HepG2 (cell line): ENCODE measurements around the gene SSBP4. TPM values are rescaled to one million over a fixed set of nuclear protein-coding genes. Genes with fewer than 3 reads are reported as not detected.

Source experiments
- AGO1 ChIP-seq: fragments of 200-400 bp; formaldehyde crosslinking; IDR thresholded peaks from 2 replicates; pipeline ENCODE4 v1.6.1; 2017; ENCODE audit warnings: mild to moderate bottlenecking, low read depth, low read length, moderate library complexity; ENCODE audit not compliant: poor library complexity, severe bottlenecking
- CEBPZ ChIP-seq: IDR thresholded peaks from 2 replicates; pipeline ENCODE4 v1.6.1; 2012; ENCODE audit warnings: low read length, improper control_type of control experiment
- HOXA7 ChIP-seq: sonication (generic); formaldehyde crosslinking; IDR thresholded peaks from 2 replicates; pipeline ENCODE4 v1.8.1; 2022; ENCODE audit warnings: mild to moderate bottlenecking, missing genetic modification reagents, moderate library complexity
- LCORL ChIP-seq, 2 experiments: fragments of 450-650 bp in 1 of 2; sonication (generic) in 1 of 2; formaldehyde crosslinking in 1 of 2; IDR thresholded peaks; 2 replicates each; pipeline versions ENCODE4 v1.5.0 to v1.6.1; 2017 to 2020; ENCODE audit warnings: antibody characterized with exemption in 1 of 2, missing genetic modification reagents in 1 of 2
- MEF2D ChIP-seq: sonication (generic); formaldehyde crosslinking; IDR thresholded peaks from 2 replicates; pipeline ENCODE4 v1.5.1; 2020; ENCODE audit warnings: mild to moderate bottlenecking, missing genetic modification reagents
- PATZ1 ChIP-seq: sonication (generic); formaldehyde crosslinking; IDR thresholded peaks from 2 replicates; pipeline ENCODE4 v1.4.0; 2020; ENCODE audit warnings: missing genetic modification reagents
- PAXIP1 ChIP-seq: sonication (generic); formaldehyde crosslinking; conservative IDR thresholded peaks from 2 replicates; pipeline ENCODE4 v1.4.0; 2020; ENCODE audit warnings: mild to moderate bottlenecking, missing genetic modification reagents, moderate library complexity
- TARDBP ChIP-seq: sonication (generic); formaldehyde crosslinking; IDR thresholded peaks from 2 replicates; pipeline ENCODE4 v1.8.0; 2022; ENCODE audit warnings: mild to moderate bottlenecking, missing genetic modification reagents
- TGIF2 ChIP-seq: IDR thresholded peaks from 2 replicates; pipeline ENCODE4 v1.6.1; 2016; ENCODE audit warnings: control low read depth, missing compliant biosample characterization
- ZMYM3 ChIP-seq: sonication (generic); formaldehyde crosslinking; IDR thresholded peaks from 2 replicates; pipeline ENCODE4 v1.5.1; 2020; ENCODE audit warnings: mild to moderate bottlenecking, missing genetic modification reagents
- ZNF274 ChIP-seq: sonication (generic); formaldehyde crosslinking; IDR thresholded peaks from 2 replicates; pipeline ENCODE4 v1.5.1; 2020; ENCODE audit warnings: mild to moderate bottlenecking, missing genetic modification reagents
- ZNF33A ChIP-seq: sonication (generic); formaldehyde crosslinking; IDR thresholded peaks from 2 replicates; pipeline ENCODE4 v1.5.1; 2020; ENCODE audit warnings: missing genetic modification reagents, mild to moderate bottlenecking, moderate library complexity, borderline replicate concordance
- ZNF510 ChIP-seq: sonication (generic); formaldehyde crosslinking; IDR thresholded peaks from 2 replicates; pipeline ENCODE4 v1.4.0; 2020; ENCODE audit warnings: low read depth, mild to moderate bottlenecking, missing genetic modification reagents
- ZNF687 ChIP-seq: sonication (generic); formaldehyde crosslinking; IDR thresholded peaks from 2 replicates; pipeline ENCODE4 v1.5.1; 2020; ENCODE audit warnings: mild to moderate bottlenecking, missing genetic modification reagents, moderate library complexity
- polyA plus RNA-seq, 8 experiments: library from polyadenylated mRNA; depleted of rRNA in 3 of 8; stranded (reverse) in 7 of 8; unstranded in 1 of 8; fragments of >200 nt; fragmentation: Illumina TruSeq in 4 of 8; extraction: Trizol in 4 of 8; gene quantifications; 2 replicates each; pipeline versions ENCODE4 v1.2.1 to v1.2.3, GENCODE V29; 2011 to 2016; ENCODE audit warnings: low read depth in 4 of 8, missing spikeins in 1 of 8, mixed read lengths in 1 of 8; ENCODE audit not compliant: insufficient read depth in 1 of 8
- total RNA-seq, 5 experiments: library from RNA; depleted of rRNA; stranded (reverse); fragments of >200 nt; fragmentation: Illumina TruSeq; extraction: Trizol; gene quantifications; 2 replicates each; pipeline ENCODE4 v1.2.3, GENCODE V29; 2016; ENCODE audit warnings: low read depth in 1 of 5

SSBP4 gene
- total and polyA plus RNA-seq, 2 of the 13 experiments (the other 11 are each of a cell fraction or from before 2014, with no cell fraction given), result 20.8 to 39.5 TPM

GRCh38 chr19:18438331-18439024 lies 19.3 kb downstream of the SSBP4 start (continued):
- TF ChIP-seq CEBPZ, result no peak
- 0 out of 2 replicates have a peak, but pooled peaks have one; percentile 30 for TF ChIP-seq MEF2D
- TF ChIP-seq AGO1, result no peak
- peak; percentile 39; the same call in 1 of the 2 replicates for TF ChIP-seq ZMYM3 (CRISPR knock-in tag)
- TF ChIP-seq HOXA7 (CRISPR knock-in tag), result peak; percentile 63; the same call in 1 of the 2 replicates
- TF ChIP-seq ZNF687, result peak; percentile 79
- peak; percentile 61 for TF ChIP-seq TARDBP (CRISPR knock-in tag)
- no peak for TF ChIP-seq ZNF510 (CRISPR knock-in tag)
- TF ChIP-seq PATZ1 (CRISPR knock-in tag), result peak; percentile 90
- no peak for TF ChIP-seq ZNF33A (CRISPR knock-in tag)
- no peak for TF ChIP-seq LCORL (IDR thresholded peaks at IDR 0.05)
- peak; percentile 55; the same call in 1 of the 2 replicates for TF ChIP-seq LCORL (CRISPR knock-in tag; IDR thresholded peaks at IDR 0.05)
- peak; percentile 43; the same call in 1 of the 2 replicates for TF ChIP-seq TGIF2 (CRISPR knock-in tag)
- TF ChIP-seq PAXIP1 (CRISPR knock-in tag), result no peak
- TF ChIP-seq ZNF274 (CRISPR knock-in tag), result peak; percentile 44; the same call in 1 of the 2 replicates
- TF ChIP-seq, all 625 proteins: peak for 76
